Upper lobe of left lung (tissue), 6 donors: ENCODE results near the gene METTL9. TPM values are rescaled to one million over a fixed set of nuclear protein-coding genes. Genes with fewer than 3 reads are reported as not detected.
"Not testable (repeated sequence)": the region's sequence is repeated elsewhere in the genome, so short reads cannot be mapped to it uniquely, and the experiment has no call there.

Source experiments
- ATAC-seq, 2 donors: fragments of 200-7000 bp; cut with Tn5 transposase; one replicate each; pipeline ENCODE4 v1.9.1; 2022; ENCODE audit warnings: mild to moderate bottlenecking in 2 of 2, moderate library complexity in 2 of 2; ENCODE audit not compliant: low FRiP score in 2 of 2
- DNase-seq, 2 donors: peaks; one replicate each; pipeline ENCODE4 v3.0.0-alpha.2; 2019 to 2020
- H3K27ac ChIP-seq, 4 donors: fragments of 200-600 bp; sonication (generic); one replicate each; pipeline ENCODE4 v1.5.1; 2016 to 2019
- H3K27me3 ChIP-seq, 4 donors: fragments of 200-600 bp; sonication (generic); one replicate each; pipeline ENCODE4 v1.5.1; 2017 to 2019
- H3K36me3 ChIP-seq, 4 donors: fragments of 200-600 bp; sonication (generic); one replicate each; pipeline ENCODE4 v1.5.1; 2016 to 2019
- H3K4me1 ChIP-seq, 4 donors: fragments of 200-600 bp; sonication (generic); one replicate each; pipeline ENCODE4 v1.5.1; 2018 to 2019
- H3K4me3 ChIP-seq, 4 donors: fragments of 200-600 bp; sonication (generic); one replicate each; pipeline ENCODE4 v1.5.1; 2017 to 2019; ENCODE audit warnings: mild to moderate bottlenecking in 2 of 4, moderate library complexity in 1 of 4
- H3K9me3 ChIP-seq, 4 donors: fragments of 200-600 bp; sonication (generic); one replicate each; pipeline ENCODE4 v1.5.1; 2018 to 2019
- EP300 ChIP-seq, 4 donors: sonication (generic); formaldehyde crosslinking; IDR thresholded peaks; one replicate each; pipeline ENCODE4 v1.5.1; 2017; ENCODE audit warnings: antibody characterized with exemption in 4 of 4, control low read depth in 2 of 4
- POLR2A ChIP-seq, 4 donors: fragments of 450-650 bp; IDR thresholded peaks; one replicate each; pipeline ENCODE4 v1.5.1; 2016 to 2017; ENCODE audit warnings: antibody characterized with exemption in 4 of 4, mild to moderate bottlenecking in 2 of 4
- POLR2AphosphoS5 ChIP-seq, 2 donors: sonication (generic); formaldehyde crosslinking; IDR thresholded peaks; one replicate each; pipeline ENCODE4 v1.5.1; 2017; ENCODE audit warnings: antibody characterized with exemption in 2 of 2
- WGBS, 2 donors: methylation state at CpG; one replicate each; pipeline ENCODE4 v1.1.5; 2017 to 2018; 5-methylcytosine and 5-hydroxymethylcytosine counted together
- total RNA-seq, 6 donors: library from RNA; depleted of rRNA in 4 of 6; stranded (reverse); fragments of >200 nt in 4 of 6; gene quantifications; one replicate each; pipeline versions ENCODE4 v1.1.0 to v1.2.1, GENCODE V29; 2016 to 2021
- TF ChIP-seq, protein P1 (sequence below), 6 experiments: fragments of 450-650 bp in 4 of 6; fragments of 200-600 bp in 2 of 6; sonication (generic) in 2 of 6; IDR thresholded peaks; one replicate each; pipeline ENCODE4 v1.5.1; 2016 to 2019; ENCODE audit warnings: antibody characterized with exemption in 6 of 6
- donor health status: DM: no; HTN: no; CAD: no; lungs with moderate emphysema.
- donor health status: DM: no; HTN: yes; CAD: no; lungs with severe emphysema.

Gene METTL9
- total RNA-seq, 6 donors from 2014 or later = 57.1 to 120 (median 93.3) TPM

DNA sequence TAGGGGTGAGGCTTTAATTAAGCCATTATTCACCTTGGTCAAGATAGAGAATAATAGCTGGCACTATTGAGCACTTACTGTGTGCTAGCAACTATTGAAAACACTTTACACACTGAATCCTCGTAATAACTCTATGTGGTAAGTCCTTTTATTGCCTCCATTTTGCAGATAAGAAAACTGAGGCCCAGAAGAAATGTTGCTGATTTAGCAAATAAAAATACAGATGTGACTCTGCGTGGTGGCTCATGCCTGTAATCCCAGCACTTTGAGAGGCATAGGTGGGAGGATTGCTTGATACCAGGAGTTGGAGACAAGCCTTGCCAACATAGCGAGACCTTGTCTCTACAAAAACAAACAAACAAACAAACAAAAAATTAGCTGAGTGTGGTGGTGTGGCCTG is 83.8 kb downstream of the METTL9 start:
- DNase-seq (no peak), ATAC-seq (no peak)
- H3K27me3 ChIP-seq = no peaks in the 10 kb centered on the region
- TF ChIP-seq POLR2AphosphoS5 (IDR thresholded peaks at IDR 0.05) (no peak), EP300 (IDR thresholded peaks at IDR 0.05) (no peak), POLR2A (IDR thresholded peaks at IDR 0.05) (no peak)
- TF ChIP-seq, protein P1, sequence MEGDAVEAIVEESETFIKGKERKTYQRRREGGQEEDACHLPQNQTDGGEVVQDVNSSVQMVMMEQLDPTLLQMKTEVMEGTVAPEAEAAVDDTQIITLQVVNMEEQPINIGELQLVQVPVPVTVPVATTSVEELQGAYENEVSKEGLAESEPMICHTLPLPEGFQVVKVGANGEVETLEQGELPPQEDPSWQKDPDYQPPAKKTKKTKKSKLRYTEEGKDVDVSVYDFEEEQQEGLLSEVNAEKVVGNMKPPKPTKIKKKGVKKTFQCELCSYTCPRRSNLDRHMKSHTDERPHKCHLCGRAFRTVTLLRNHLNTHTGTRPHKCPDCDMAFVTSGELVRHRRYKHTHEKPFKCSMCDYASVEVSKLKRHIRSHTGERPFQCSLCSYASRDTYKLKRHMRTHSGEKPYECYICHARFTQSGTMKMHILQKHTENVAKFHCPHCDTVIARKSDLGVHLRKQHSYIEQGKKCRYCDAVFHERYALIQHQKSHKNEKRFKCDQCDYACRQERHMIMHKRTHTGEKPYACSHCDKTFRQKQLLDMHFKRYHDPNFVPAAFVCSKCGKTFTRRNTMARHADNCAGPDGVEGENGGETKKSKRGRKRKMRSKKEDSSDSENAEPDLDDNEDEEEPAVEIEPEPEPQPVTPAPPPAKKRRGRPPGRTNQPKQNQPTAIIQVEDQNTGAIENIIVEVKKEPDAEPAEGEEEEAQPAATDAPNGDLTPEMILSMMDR (IDR thresholded peaks at IDR 0.05) = no peak
- H3K27ac ChIP-seq = no peak overlapping the region
- H3K36me3 ChIP-seq = no peaks in the 10 kb centered on the region
- no peaks in the 10 kb centered on the region for H3K9me3 ChIP-seq
- no peaks in the 10 kb centered on the region for H3K4me1 ChIP-seq
- no peak overlapping the region for H3K4me3 ChIP-seq
- WGBS, 2 donors = 64 to 84% methylated on average over 3 of the region's 3 CpGs

DNA sequence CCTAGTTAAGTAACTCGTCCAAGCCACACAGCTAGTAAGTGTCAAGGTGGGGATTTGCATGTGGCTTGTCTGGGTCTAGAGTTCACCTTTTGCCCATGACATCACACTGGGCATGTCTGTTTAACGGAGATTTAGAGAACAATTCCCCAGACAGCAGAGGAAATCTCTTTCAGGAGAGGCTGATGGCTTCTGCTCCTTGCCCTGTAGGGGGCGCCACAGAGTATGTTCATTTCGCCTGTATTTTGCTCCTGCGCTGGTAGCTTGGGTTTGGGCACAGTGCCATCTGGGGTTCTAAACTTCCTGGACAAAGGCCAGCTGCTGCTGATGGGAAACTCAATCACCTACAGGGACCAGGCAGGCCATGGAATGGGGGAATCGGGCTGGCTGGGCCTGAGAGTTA is 84.8 kb downstream of the METTL9 start:
- no peak for ATAC-seq
- Histone ChIP-seq H3K9me3 (no peaks in the 10 kb centered on the region), H3K4me1 (no peaks in the 10 kb centered on the region), H3K27me3 (no peaks in the 10 kb centered on the region), H3K36me3 (no peaks in the 10 kb centered on the region), H3K27ac (no peak overlapping the region), H3K4me3 (no peak overlapping the region)
- TF ChIP-seq, protein P1 (IDR thresholded peaks at IDR 0.05) = peak in 2 of 6 experiments; percentile 12 to 14
- TF ChIP-seq EP300 (IDR thresholded peaks at IDR 0.05) = no peak
- WGBS, 2 donors = 23 to 28% methylated on average over 5 to 6 of the region's 6 CpGs
- no peak for DNase-seq

DNA sequence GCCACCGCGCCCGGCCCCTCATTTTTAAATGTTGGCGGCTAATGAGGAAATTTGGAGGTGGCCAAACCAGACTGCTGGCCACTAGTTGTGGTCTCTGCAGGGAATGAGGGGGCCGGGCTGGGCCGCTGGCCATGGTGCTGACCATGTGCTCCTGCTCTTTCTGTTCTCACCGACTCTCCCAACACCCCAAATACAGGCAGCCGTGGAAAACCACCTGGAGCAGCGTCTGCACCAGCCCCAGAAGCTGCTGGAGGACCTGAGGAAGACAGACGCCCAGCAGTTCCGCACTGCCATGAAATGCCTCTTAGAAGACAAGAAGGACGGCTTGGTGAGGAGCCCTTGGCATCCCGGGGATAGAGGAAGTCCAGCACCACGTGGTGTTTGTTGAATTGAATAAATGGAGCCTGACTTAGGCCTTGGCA is 85.7 kb downstream of the METTL9 start:
- DNase-seq = peak in 1 of 2 donors; percentile 63

DNA sequence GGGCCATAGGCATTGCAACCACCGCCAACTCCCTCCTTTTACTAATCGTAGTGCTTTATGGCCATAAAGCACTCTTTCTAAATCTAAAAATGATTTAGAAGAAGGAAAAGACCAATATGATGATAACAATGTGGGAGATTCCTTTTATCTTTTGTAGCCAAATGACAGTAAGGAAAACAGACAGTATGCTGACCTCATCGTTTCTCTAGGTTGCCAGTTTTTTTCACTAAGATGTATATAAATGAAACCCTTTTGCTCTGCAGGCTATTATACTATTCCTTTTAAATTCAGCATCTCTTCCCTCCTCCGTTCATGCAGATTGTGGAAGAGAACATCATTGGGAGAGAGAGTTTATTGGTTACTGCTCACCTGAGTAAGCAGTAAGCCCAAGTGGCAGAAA is 89.7 kb downstream of the METTL9 start:
- Histone ChIP-seq H3K9me3 (no peaks in the 10 kb centered on the region), H3K27me3 (no peaks in the 10 kb centered on the region), H3K36me3 (no peaks in the 10 kb centered on the region), H3K27ac (no peak overlapping the region), H3K4me3 (no peak overlapping the region), H3K4me1 (no peaks in the 10 kb centered on the region)
- ATAC-seq = no peak
- TF ChIP-seq POLR2AphosphoS5 (IDR thresholded peaks at IDR 0.05) = no peak
- TF ChIP-seq, protein P1 (IDR thresholded peaks at IDR 0.05) = no peak
- TF ChIP-seq POLR2A (IDR thresholded peaks at IDR 0.05) = no peak
- no peak for TF ChIP-seq EP300 (IDR thresholded peaks at IDR 0.05)
- no peak for DNase-seq
- WGBS, 2 donors = 67 to 76% methylated on average over 4 of the region's 4 CpGs

More for the DNA sequence above, 85.7 kb downstream of the METTL9 start:
- TF ChIP-seq EP300 (IDR thresholded peaks at IDR 0.05) = no peak
- TF ChIP-seq POLR2AphosphoS5 (IDR thresholded peaks at IDR 0.05) = no peak
- no peak for TF ChIP-seq POLR2A (IDR thresholded peaks at IDR 0.05)
- TF ChIP-seq, protein P1 (IDR thresholded peaks at IDR 0.05) = no peak
- Histone ChIP-seq H3K27me3 (no peaks in the 10 kb centered on the region), H3K4me1 (no peaks in the 10 kb centered on the region), H3K4me3 (no peak overlapping the region), H3K36me3 (no peaks in the 10 kb centered on the region), H3K9me3 (no peaks in the 10 kb centered on the region), H3K27ac (no peak overlapping the region)
- ATAC-seq = no peak
- 50 to 52% methylated on average over 9 to 13 of the region's 14 CpGs for WGBS, 2 donors

DNA sequence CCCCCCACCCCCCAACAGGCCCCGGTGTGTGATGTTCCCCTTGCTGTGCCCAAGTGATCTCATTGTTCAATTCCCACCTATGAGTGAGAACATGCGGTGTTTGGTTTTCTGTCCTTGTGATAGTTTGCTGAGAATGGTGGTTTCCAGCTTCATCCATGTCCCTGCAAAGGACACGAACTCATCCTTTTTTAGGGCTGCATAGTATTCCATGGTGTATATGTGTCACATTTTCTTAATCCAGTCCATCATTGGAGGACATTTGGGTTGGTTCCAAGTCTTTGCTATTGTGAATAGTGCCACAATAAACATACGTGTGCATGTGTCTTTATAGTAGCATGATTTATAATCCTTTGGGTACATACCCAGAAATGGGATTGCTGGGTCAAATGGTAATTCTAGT is 91.6 kb downstream of the METTL9 start:
- not testable (repeated sequence) for H3K4me1 ChIP-seq, H3K9me3 ChIP-seq, DNase-seq, H3K27me3 ChIP-seq, H3K36me3 ChIP-seq, H3K27ac ChIP-seq, H3K4me3 ChIP-seq, ATAC-seq
- WGBS, 2 donors = 76% methylated on average over 4 of the region's 4 CpGs
